Posterior cingulate gyrus (tissue), 11 donors: ENCODE results near the gene SUSD6.

Source experiments
- DNase-seq, 10 donors: peaks; one replicate each; pipeline versions ENCODE4 v3.0.0 to v3.0.0-alpha.2; 2020 to 2021; ENCODE audit warnings: mixed read lengths in 3 of 10
- intact Hi-C: fragments of 100-400 bp; cut with DNase I; formaldehyde crosslinking; loops from one replicate; pipeline ENCODE4 v1.15.1; 2023

Gene SUSD6, protein sequence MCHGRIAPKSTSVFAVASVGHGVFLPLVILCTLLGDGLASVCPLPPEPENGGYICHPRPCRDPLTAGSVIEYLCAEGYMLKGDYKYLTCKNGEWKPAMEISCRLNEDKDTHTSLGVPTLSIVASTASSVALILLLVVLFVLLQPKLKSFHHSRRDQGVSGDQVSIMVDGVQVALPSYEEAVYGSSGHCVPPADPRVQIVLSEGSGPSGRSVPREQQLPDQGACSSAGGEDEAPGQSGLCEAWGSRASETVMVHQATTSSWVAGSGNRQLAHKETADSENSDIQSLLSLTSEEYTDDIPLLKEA

DNA sequence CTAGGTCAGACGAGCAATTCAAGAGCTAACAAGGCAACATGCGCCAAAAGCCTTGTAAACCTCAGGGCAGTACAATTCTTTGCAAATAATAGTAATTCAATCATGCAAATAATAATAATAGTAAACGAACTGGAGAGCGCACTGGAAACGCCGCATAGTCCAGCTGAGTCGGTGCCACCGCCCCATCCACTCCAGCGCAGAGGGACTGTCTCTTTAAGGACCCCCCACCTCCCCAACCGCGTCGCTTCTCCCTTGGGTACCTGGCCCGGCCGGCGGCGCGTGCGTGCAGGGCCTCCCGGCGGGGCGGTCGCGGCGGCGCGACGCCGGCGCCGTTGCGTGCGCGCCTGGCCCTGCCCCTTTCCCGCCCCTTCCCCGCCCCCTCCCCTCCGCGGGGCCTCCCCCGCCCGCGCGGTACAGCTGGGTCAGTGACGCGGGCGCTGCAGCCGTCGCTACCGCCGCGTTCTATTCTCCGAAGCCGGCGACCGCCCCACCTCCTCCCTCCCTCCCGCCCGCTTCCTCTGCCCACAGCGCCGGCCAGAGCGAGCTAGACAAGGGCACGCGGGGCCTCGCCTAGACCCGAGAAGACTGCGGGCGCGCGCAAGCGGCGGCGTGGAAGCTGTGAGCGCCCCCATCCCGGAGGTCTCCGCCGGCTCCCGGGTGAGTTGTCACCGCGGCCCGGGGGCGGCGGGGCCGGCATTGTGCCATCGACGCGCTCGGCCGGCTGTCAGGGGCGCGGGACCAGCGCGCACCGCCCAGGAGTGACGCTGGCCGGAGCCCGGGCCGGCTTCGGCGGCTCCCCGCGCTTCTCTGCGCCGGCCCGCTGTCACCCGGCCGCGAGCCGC lies at the start of gene SUSD6:
SUSD6 (plus strand) TSS at position 425 of the 842 bp plus-strand sequence. CDS start 46,997 bp downstream, outside the sequence.
- peak; percentile 81 to 98 (median 89) for DNase-seq
- intact Hi-C loops: loop anchor here (5.0 to 10.0 kb wide), 2 partner anchors 73 to 101 kb away; no protein-coding TSS in a partner anchor

DNA sequence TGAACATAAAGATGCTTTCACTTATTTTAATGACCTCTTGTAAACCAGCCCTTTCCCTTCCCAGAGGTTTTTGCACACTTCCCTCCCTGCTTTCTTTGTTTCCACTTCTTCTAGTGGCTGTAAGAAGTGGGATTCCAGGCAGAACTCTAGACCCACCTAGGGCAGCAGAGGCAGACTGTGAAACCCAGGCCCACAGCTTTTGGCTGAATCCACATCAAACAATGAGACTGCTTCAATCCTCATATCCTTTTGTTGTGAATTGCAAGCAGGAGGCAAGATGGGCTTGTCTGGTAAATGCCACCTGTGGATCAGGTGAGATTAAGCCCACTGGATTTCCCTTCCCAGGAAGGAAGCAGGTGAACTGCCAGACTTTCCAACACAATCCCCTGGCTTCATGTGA lies 49.5 kb upstream of the SUSD6 start:
- intact Hi-C loops: no loop called here
- DNase-seq: no peak

DNA sequence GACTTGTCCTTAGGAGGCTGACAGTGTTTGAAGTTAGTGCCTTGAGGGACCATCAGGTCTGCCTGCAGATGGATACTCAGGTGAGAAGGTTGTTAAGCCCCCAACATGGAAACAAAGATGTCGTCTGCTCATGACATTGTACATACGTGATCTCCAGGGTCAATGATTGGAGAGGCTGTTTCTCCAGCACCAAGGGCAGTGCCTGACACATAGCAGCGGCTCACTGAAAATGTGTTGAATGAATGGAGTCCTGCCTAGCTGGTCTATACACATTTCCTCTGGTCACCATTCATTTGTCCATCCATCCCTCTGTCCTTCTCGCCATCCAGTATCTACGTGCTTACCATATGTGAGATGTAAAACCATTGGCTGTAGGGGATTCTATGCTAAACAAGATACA lies 43.8 kb upstream of the SUSD6 start:
- DNase-seq: no peak
- intact Hi-C loops: no loop called here

DNA sequence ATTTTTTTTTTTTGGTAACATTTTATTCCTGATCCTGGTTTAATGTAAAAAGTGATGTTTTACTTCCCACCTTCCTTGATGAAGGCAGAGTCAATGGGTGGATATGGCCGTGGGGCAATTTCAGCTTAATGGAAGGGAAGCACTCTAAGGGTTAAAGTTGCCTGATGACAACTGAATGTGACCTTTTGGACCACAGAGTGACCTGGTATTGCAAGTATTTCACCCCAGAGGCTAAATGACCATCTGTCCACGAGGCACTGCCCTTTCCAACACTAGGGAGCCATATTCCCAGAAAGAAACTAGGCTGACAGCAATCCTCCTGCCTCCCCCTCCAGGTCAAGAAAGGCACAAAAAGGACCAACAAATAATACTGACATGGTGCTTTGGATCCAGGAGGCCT lies 41.5 kb upstream of the SUSD6 start:
- intact Hi-C loops: loop anchor here (5.0 kb wide), 1 partner anchor 33 kb away; no protein-coding TSS in a partner anchor
- no peak for DNase-seq

DNA sequence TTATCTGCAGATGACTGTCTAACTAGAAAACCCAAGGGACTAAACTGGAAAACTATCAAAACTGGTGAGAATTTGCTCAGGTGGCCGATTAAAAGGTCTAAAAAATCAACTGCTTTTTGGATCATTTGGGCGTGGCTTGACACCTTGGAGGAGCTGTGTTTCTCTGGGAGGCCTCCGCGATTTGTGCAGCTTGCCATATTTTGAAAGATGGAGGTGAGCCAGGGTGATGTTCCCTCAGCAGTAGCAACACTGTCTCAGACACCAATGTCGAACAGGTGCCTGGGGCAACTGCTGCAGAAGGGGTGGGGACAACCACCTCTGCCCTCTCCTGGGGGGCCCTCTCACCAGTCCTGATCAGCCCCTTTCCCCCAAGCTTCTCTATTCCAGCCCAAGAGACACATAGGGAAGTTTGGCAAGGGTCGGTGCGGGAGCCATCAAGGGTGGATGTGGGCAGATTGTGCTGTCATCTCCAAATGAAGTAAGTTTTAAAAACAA lies 40.5 kb upstream of the SUSD6 start:
- DNase-seq: peak in 1 of 10 donors; percentile 56
- intact Hi-C loops: loop anchor here (5.0 kb wide), 1 partner anchor 34 kb away; no protein-coding TSS in a partner anchor

DNA sequence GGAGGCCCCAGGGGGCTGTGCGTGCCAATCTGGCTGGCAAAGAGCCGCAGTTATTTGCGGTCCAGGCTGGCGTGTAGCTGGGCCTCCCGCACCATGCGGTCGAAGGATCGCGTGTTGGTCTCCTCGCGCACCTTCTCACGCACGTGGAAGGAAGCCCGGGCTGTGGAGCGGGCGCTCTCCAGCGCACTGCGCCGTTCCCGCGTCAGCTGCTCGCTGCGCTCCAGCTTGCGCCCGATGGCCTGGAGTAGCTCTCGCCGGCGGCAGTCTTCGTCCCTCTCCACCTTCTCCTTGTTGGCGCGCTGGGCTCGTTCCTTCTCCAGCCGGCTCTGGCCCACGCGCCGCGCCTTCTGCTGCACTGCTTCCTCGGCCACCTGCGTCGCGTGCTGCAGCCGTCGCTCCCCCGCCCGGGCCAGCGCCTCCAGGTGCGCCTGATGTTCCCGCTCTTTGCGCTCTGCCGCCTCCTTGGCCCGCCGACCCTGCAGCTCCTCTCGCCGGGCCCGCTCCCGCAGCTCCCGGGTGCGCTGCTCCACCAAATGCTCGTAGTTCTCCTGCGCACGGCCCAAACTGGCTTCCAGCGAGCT lies 39.9 kb upstream of the SUSD6 start:
- intact Hi-C loops: loop anchor here (5.0 kb wide), 1 partner anchor 34 kb away; no protein-coding TSS in a partner anchor
- DNase-seq: peak in 1 of 10 donors; percentile 77

DNA sequence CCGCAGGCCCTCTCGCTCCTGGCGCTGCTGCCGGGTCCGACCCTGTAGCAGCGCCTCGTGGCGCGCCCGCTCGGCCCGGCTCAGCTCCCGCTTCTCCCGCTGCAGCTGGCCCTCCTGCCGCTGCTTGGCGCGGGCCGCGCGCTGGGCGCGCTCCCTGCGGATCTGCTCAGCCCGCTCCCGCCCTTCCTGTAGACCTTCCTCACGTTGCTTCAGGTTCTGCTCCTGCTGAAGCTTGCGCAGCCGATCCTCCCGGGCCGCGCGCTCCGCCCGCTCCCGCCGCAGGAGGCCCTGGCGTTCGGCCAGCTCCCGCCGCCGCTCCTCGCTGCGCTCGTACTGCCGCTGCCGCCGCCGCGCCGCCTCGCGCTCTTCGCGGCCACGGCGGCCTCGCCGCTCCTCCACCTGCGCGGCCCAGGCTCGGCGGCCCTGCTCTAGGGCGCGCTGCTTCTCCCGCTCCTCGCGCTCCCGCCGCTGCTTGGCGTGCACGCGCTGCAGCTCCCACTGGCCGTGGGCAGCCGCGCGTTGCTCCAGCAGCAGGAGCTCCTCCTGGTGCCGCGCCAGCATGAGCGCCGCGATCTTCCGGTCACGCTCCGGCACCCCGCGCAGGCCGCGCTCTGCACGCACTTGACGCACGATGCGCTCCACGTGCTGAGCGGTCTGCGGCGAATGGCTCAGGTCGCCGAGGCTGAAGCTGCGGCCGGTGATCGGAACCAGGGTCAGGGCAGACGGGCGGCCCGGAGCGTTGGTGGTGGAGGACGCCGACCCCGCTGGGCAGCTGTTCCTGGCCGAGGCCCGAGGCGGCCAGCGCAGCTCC lies 39.2 kb upstream of the SUSD6 start:
- DNase-seq: peak in 1 of 10 donors; percentile 68
- intact Hi-C loops: loop anchor here (5.0 kb wide), 1 partner anchor 35 kb away; no protein-coding TSS in a partner anchor

DNA sequence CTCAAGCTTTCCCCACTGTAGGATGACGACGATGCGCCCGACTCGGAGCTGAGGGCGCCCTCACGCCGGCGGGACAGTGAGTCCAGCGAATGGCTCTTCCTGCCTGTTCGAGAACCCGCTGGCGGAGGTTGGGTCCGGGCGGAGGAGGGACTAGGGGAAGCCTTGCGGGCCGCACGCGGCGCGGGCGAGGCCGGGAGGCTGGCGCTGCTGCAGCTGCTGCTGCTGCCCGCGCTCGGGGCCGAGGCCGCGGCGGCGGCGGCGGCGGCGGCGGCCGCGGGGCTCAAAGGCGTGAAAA lies 38.6 kb upstream of the SUSD6 start:
- no peak for DNase-seq
- intact Hi-C loops: loop anchor here (5.0 kb wide), 1 partner anchor 35 kb away; no protein-coding TSS in a partner anchor

DNA sequence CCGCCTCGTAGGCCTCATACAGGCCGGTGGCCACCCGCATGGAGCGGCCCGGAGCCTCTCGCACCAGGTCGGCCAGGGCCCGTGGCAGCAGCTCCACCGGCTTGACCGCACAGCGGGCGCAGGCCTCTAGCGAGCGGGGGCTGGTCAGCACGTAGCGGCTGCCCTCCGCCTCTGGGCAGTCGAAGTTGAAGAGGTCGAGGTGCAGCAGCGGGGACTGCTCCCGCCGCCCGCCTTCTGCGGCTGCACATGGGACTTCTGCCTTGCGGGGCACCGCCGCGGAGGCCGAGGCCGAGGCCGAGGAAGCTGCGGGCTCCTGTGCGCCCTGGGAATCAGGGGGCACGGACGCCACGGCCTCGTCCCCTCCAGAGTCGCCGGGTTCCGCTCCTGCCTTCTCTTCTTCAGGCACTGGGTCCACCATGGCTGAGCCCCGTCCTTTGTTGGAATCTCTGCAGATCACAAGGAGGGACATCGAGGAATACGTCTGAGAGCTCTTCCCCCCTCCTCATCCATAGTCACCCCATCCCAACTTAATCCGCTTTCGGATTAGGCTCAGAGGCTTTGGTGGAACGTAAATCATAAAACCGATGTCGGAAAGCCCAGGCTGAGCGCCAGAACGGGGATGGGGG lies 38.1 kb upstream of the SUSD6 start:
- peak in 1 of 10 donors; percentile 79 for DNase-seq
- intact Hi-C loops: loop anchor here (5.0 kb wide), 1 partner anchor 36 kb away; no protein-coding TSS in a partner anchor

DNA sequence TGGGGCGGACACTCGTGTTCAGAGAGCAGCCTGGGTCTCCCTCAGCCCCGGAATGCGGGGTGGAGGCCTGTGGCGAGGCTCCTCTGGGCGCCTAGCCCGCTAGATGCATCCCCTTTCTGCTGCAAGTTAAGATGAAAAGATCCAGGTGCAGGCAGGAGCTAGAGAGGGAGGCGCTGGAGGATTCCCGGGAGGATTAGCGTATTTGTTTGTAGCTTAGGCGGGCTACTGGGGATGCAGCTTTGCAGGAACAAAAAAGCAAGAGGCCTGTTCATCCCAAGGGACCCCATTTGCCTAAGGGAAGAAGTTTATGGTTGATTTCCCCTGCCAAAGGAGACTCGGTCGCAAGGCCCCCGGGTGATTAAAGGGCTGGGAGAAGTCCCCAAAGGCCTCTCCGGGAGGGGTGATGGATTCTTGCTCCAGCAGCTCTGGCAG lies 37.5 kb upstream of the SUSD6 start:
- peak in 6 of 10 donors; percentile 14 to 85 (median 37) for DNase-seq
- intact Hi-C loops: loop anchor here (5.0 kb wide), 1 partner anchor 37 kb away; no protein-coding TSS in a partner anchor

DNA sequence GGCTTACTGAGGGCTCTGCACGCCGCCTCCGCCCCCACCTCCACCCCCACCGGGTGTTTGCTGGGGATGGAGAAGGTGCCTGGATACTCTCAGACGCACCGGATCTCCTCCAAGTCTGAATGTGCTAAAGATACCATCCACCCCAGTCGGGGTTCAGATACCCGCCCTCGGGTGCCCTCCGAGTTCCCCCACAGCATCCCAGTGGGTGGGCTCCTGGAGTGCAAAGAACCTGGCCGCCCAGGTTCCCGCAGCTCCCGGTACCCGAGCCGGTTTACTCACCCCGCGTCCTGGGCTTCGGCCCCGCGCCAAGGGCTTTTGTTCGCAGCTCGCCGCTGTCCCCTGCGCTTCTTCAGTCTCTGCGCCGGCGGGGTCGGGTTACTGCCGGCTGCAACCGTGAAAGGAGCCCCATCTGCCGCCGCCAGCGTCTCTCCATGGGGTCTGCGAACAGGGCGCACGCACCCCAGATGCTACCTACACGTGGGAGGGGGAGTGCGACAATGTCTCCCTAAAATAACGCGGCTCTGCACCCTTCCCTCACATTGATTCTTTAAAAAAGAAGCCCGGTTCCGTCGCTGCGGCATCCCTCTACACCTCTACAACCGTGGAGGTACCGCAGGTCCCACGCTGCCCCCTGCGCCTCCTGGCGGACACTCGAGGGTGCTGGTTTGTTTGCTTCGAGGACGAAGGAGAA lies 37.0 kb upstream of the SUSD6 start, which contains the start of gene CCDC177:
CCDC177 (minus strand) TSS at position 609 of the 691 bp plus-strand sequence. CDS start 1,249 bp downstream, outside the sequence.
- intact Hi-C loops: loop anchor here (5.0 kb wide), 1 partner anchor 37 kb away; no protein-coding TSS in a partner anchor

DNA sequence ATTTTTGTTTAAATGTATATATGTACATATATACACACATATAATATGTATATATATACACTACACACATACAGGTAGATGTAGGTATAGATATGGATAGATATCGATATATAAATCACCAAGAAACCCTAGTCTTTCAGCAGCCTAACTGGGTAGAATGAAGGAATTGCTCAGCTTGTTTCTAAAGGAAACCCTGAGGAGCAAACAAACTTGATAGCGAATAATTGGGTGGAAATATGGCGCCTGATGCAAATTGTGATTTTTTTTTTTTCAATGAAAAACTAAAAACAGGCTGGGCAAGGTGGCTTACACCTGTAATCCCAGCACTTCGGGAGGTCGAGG lies 36.5 kb upstream of the SUSD6 start:
- intact Hi-C loops: loop anchor here (5.0 kb wide), 1 partner anchor 38 kb away; no protein-coding TSS in a partner anchor
- DNase-seq: no peak

More for the DNA sequence above, 37.0 kb upstream of the SUSD6 start, which contains the start of gene CCDC177:
- peak; percentile 47 to 97 (median 78) for DNase-seq

DNA sequence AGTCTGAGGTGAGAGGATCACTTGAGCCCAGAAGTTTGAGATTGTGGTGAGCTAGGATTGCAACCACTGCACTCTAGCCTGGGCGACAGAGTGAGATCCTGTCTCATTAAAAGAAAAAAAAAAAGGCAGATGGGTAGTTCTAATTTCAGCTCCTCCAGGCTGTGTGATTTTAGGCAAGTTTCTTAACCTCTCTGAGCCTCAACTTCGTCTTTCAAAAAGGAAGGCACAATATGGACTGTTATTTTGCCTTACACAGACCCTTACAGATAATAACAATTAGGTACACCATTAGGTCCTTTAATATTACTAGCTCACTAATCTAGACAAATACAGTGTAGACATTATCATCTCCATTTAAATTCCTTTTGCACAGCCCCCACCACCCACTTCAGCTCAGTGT lies 31.9 kb upstream of the SUSD6 start:
- intact Hi-C loops: no loop called here
- DNase-seq: no peak

DNA sequence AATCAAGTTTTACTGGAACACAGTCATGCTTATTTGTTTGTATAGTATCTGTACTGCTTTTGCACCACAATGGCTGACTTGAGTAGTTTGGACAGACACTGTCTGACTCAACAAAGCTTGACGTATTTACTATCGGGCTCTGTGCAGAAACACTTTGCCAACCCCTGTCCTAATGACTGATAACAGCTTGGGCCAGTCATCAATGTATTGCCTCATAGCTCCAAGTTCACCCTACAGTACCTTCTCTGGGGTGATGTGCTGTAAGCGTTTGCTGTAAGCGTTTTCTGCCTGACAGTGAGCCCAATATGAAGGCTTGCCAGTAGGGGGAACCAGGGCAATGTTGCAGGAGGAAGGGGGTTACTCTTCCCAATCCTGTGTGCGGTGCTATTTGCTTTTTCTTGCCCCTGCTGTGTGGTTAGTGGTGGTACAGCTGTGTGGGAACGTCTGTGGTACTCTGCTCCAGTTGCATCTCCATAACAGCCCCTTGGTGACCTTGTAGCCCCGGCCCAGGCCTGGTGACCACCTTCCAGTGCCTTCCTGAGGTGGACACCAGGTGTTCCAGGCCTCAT lies 31.3 kb upstream of the SUSD6 start:
- intact Hi-C loops: no loop called here
- DNase-seq: peak in 2 of 10 donors; percentile 16 to 77

DNA sequence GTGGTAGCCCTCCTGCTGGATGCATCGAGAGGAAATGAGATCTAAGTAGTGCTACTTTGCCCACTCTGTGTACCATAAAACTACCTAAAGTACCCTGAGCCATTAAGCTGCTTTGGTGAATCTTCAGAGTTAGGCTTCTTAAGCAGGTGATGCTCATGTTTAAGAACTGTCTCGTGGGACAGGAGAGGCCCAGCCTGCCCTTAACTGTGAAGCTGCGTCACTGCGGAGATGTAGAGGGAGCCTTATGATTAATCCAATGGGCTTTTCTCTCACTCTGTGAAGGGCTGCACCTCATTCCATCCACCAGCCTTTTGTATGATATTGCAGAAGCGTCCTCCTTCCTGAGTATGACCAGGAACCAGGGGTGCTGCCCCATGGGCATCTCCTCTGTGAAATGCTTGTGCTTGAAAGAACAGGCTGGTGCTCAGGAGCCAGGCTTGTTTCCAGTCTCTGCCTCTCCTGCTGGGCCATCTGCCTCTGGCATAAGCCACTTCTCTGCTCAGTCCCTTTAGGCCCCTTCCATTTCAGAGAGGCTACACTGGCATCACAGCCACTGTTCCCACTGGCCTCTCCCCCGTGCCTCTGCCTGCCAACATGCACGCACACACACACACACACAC lies 30.0 kb upstream of the SUSD6 start:
- DNase-seq: peak in 1 of 10 donors; percentile 66
- intact Hi-C loops: no loop called here

DNA sequence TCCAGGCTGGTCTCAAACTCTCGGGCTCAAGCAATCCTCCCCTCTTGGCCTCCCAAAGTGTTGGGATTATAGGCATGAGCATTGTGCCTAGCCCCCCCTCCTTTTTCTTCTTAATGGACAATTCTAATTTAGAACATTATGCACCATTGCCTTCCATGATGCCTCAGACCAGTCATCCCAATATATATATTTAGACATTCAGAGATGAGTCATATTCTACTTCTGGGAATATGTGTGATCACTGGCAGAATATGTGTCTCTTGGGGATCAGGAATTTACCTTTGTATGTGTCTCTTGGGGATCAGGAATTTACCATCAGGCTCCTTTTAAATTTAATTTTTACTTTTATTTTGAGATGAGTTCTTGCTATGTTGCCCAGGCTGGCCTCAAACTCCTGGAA lies 29.2 kb upstream of the SUSD6 start:
- intact Hi-C loops: no loop called here

DNA sequence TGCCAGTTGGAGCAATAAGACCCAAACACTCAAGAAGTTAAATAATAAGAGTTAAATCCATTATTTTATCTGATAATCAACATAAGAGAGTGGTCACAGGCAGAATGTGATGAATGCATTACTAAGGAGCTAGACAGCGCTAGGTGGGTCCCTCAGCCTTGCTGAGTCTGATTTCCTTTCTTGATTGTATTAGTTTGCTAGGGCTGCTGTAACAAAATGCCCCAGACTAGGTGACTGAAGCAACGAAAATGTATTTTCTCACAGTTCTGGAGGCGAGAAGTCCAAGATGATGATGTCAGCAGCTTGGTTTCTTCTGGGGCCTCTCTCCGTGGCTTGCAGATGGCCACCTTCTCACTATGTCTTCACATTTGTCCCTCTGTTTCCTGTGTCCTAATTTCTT lies 28.6 kb upstream of the SUSD6 start:
- intact Hi-C loops: no loop called here
- DNase-seq: no peak

More for the DNA sequence above, 29.2 kb upstream of the SUSD6 start:
- no peak for DNase-seq

DNA sequence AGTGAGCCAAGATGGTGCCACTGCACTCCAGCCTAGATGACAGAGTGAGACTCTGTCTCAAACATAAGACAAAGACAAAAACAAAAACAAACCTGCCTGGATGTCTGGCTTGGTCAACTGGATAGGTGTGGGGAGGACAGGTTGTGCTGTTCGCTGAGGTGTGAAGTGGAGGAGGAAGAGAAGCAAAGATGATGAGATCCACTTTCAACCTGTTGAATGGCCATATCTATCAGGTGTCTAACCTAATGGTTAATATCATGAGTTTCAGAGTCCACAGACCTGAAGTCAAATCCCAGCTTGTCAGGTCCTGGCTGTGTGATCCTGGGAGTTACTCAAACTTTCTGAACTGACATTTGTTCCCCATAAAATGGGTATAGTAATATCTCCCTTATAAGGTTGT lies 27.0 kb upstream of the SUSD6 start:
- intact Hi-C loops: no loop called here
- DNase-seq: no peak
